Measurements from ENCODE around the gene FAM50B. TPM values are rescaled to one million over a fixed set of nuclear protein-coding genes. Genes with fewer than 3 reads are reported as not detected.

The FAM50B gene
- total and polyA plus RNA-seq, 2 experiments from 2014 or later = 2.2 to 2.6 TPM

- TF ChIP-seq, protein P1, sequence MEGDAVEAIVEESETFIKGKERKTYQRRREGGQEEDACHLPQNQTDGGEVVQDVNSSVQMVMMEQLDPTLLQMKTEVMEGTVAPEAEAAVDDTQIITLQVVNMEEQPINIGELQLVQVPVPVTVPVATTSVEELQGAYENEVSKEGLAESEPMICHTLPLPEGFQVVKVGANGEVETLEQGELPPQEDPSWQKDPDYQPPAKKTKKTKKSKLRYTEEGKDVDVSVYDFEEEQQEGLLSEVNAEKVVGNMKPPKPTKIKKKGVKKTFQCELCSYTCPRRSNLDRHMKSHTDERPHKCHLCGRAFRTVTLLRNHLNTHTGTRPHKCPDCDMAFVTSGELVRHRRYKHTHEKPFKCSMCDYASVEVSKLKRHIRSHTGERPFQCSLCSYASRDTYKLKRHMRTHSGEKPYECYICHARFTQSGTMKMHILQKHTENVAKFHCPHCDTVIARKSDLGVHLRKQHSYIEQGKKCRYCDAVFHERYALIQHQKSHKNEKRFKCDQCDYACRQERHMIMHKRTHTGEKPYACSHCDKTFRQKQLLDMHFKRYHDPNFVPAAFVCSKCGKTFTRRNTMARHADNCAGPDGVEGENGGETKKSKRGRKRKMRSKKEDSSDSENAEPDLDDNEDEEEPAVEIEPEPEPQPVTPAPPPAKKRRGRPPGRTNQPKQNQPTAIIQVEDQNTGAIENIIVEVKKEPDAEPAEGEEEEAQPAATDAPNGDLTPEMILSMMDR (IDR thresholded peaks at IDR 0.05; ENCODE audit: low read depth, low read length) = no peak
- H3K9me3 ChIP-seq (ENCODE audit: low read depth) = no peaks in the 10 kb centered on the region
- no peaks in the 10 kb centered on the region for H3K4me1 ChIP-seq (ENCODE audit: low read depth)
- no peak overlapping the region for H3K27ac ChIP-seq
- DNase-seq (ENCODE audit: low read depth in 1 of 2, low spot score in 1 of 2) = peak in 1 of 2 donors; percentile 44
- H3K4me3 ChIP-seq = no peak overlapping the region
- no peaks in the 10 kb centered on the region for H3K36me3 ChIP-seq
- H3K27me3 ChIP-seq = no peaks in the 10 kb centered on the region
Observed at GRCh38 chr6:3888153-3888957, 39.2 kb downstream of the FAM50B start.

- no peaks in the 10 kb centered on the region for H3K9me3 ChIP-seq (ENCODE audit: low read depth)
- no peaks in the 10 kb centered on the region for H3K36me3 ChIP-seq
- H3K27me3 ChIP-seq = no peaks in the 10 kb centered on the region
- no peak overlapping the region for H3K27ac ChIP-seq
- no peaks in the 10 kb centered on the region for H3K4me1 ChIP-seq (ENCODE audit: low read depth)
- no peak for DNase-seq (ENCODE audit: low read depth in 1 of 2, low spot score in 1 of 2)
- no peak overlapping the region for H3K4me3 ChIP-seq
- TF ChIP-seq, protein P1 (IDR thresholded peaks at IDR 0.05; ENCODE audit: low read depth, low read length) = no peak
Observed at GRCh38 chr6:3890047-3890446, 40.9 kb downstream of the FAM50B start.

GRCh38 chr6:3891883-3892282 is 42.7 kb downstream of the FAM50B start:
- Histone ChIP-seq H3K4me3 (no peak overlapping the region), H3K4me1 (ENCODE audit: low read depth) (no peaks in the 10 kb centered on the region), H3K27ac (no peak overlapping the region), H3K9me3 (ENCODE audit: low read depth) (no peaks in the 10 kb centered on the region), H3K27me3 (no peaks in the 10 kb centered on the region), H3K36me3 (no peaks in the 10 kb centered on the region)
- TF ChIP-seq, protein P1 (IDR thresholded peaks at IDR 0.05; ENCODE audit: low read depth, low read length) = no peak
- DNase-seq (ENCODE audit: low read depth in 1 of 2, low spot score in 1 of 2) = no peak

GRCh38 chr6:3892603-3893002 is 43.4 kb downstream of the FAM50B start:
- no peaks in the 10 kb centered on the region for H3K36me3 ChIP-seq
- no peaks in the 10 kb centered on the region for H3K4me1 ChIP-seq (ENCODE audit: low read depth)
- no peak for DNase-seq (ENCODE audit: low read depth in 1 of 2, low spot score in 1 of 2)
- no peak overlapping the region for H3K4me3 ChIP-seq
- no peaks in the 10 kb centered on the region for H3K27me3 ChIP-seq
- TF ChIP-seq, protein P1 (IDR thresholded peaks at IDR 0.05; ENCODE audit: low read depth, low read length) = no peak
- H3K27ac ChIP-seq = no peak overlapping the region
- H3K9me3 ChIP-seq (ENCODE audit: low read depth) = no peaks in the 10 kb centered on the region

DNA sequence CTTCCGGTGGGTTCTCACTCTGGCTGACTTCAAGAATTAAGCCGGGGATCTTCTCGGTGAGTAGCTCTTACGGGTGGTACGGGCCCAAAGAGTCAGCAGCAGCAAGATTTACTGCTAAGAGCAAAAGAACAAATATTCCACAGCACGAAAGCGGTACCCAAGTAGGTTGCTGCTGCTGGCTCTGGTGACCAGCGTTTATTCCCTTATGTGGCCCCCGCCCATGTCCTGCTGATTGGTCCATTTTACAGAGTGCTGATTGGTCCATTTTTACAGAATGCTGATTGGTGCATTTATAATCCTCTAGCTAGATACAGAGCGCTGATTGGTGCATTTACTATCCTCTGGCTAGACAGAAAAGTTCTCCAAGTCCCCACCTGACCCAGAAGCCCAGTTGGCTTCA is 44.3 kb downstream of the FAM50B start:
- Histone ChIP-seq H3K27ac (no peak overlapping the region), H3K9me3 (ENCODE audit: low read depth) (no peaks in the 10 kb centered on the region), H3K4me1 (ENCODE audit: low read depth) (no peaks in the 10 kb centered on the region), H3K4me3 (no peak overlapping the region), H3K27me3 (no peaks in the 10 kb centered on the region), H3K36me3 (no peaks in the 10 kb centered on the region)
- DNase-seq (ENCODE audit: low read depth in 1 of 2, low spot score in 1 of 2) = no peak
- TF ChIP-seq, protein P1 (IDR thresholded peaks at IDR 0.05; ENCODE audit: low read depth, low read length) = no peak

Measured in cardiac muscle cell (in vitro differentiated cells and primary cell).